Transverse colon (tissue), 4 donors: ENCODE data around the gene RPTOR. TPM values are rescaled to one million over a fixed set of nuclear protein-coding genes. Genes with fewer than 3 reads are reported as not detected.

Experiments used
- DNase-seq: peaks from one replicate; pipeline ENCODE4 v3.0.0-alpha.2; 2019
- H3K27ac ChIP-seq, 4 donors: fragments of 200-600 bp; sonication (generic); 2 replicates each; pipeline ENCODE4 v1.5.1; 2016 to 2018; ENCODE audit warnings: inconsistent platforms in 4 of 4
- H3K27me3 ChIP-seq: fragments of 200-600 bp; sonication (generic); 2 replicates; pipeline ENCODE4 v1.5.1; 2017; ENCODE audit warnings: inconsistent platforms
- H3K36me3 ChIP-seq, 4 donors: fragments of 200-600 bp; sonication (generic); 2 replicates each; pipeline ENCODE4 v1.5.1; 2017 to 2019; ENCODE audit warnings: inconsistent platforms in 4 of 4
- H3K4me1 ChIP-seq, 4 donors: fragments of 200-600 bp; sonication (generic); 2 replicates each; pipeline ENCODE4 v1.5.1; 2017 to 2020; ENCODE audit warnings: inconsistent platforms in 4 of 4
- H3K4me3 ChIP-seq, 4 donors: fragments of 200-600 bp; sonication (generic); 1 replicate in 1 of 4; 2 replicates in 3 of 4; pipeline versions ENCODE4 v1.5.1 to v1.6.1; 2017 to 2019; ENCODE audit warnings: inconsistent platforms in 4 of 4
- H3K9me3 ChIP-seq, 2 donors: fragments of 200-600 bp; sonication (generic); 2 replicates each; pipeline ENCODE4 v1.5.1; 2017 to 2019; ENCODE audit warnings: inconsistent platforms in 2 of 2
- EP300 ChIP-seq: sonication (generic); formaldehyde crosslinking; IDR thresholded peaks from one replicate; pipeline ENCODE4 v1.6.1; 2017; ENCODE audit warnings: antibody characterized with exemption, low read depth
- POLR2A ChIP-seq: fragments of 450-650 bp; IDR thresholded peaks from one replicate; pipeline ENCODE4 v1.6.1; 2016; ENCODE audit warnings: antibody characterized with exemption, mild to moderate bottlenecking, moderate library complexity
- POLR2AphosphoS5 ChIP-seq, 3 donors: sonication (generic); formaldehyde crosslinking; IDR thresholded peaks; one replicate each; pipeline ENCODE4 v1.6.1; 2016; ENCODE audit warnings: antibody characterized with exemption in 3 of 3
- WGBS, 2 donors: methylation state at CpG; one replicate each; pipeline ENCODE4 v1.1.5; 2018; ENCODE audit warnings: low coverage in 1 of 2; 5-methylcytosine and 5-hydroxymethylcytosine counted together
- in situ Hi-C, 4 donors: fragments of 200-750 bp; cut with MboI; loops; one replicate each; pipeline versions ENCODE4 v1.15.0 to v1.15.1; 2017; ENCODE audit warnings: low sequenced_read_pairs in 3 of 4, low pct_ligation_motif_present in 1 of 4, low pct_unique_long_range_greater_than_20kb in 1 of 4
- intact Hi-C: fragments of 100-400 bp; cut with DNase I; formaldehyde crosslinking; loops from one replicate; pipeline ENCODE4 v1.15.1; 2023; ENCODE audit warnings: low total_unique reads
- total RNA-seq, 4 donors: library from RNA; depleted of rRNA; stranded (reverse); fragments of >200 nt; gene quantifications; one replicate each; pipeline ENCODE4 v1.1.0, GENCODE V29; 2016
- TF ChIP-seq, protein P1 (sequence below), 5 experiments: fragments of 200-600 bp in 3 of 5; fragments of 450-650 bp in 2 of 5; sonication (generic) in 3 of 5; IDR thresholded peaks; 1 replicate in 2 of 5; 2 replicates in 3 of 5; pipeline ENCODE4 v1.5.1; 2016 to 2017; ENCODE audit warnings: antibody characterized with exemption in 5 of 5, inconsistent platforms in 3 of 5, mild to moderate bottlenecking in 2 of 5, moderate library complexity in 1 of 5

RPTOR gene
- total RNA-seq, 4 donors from 2014 or later, result 28.9 to 79.3 (median 48.0) TPM

DNA sequence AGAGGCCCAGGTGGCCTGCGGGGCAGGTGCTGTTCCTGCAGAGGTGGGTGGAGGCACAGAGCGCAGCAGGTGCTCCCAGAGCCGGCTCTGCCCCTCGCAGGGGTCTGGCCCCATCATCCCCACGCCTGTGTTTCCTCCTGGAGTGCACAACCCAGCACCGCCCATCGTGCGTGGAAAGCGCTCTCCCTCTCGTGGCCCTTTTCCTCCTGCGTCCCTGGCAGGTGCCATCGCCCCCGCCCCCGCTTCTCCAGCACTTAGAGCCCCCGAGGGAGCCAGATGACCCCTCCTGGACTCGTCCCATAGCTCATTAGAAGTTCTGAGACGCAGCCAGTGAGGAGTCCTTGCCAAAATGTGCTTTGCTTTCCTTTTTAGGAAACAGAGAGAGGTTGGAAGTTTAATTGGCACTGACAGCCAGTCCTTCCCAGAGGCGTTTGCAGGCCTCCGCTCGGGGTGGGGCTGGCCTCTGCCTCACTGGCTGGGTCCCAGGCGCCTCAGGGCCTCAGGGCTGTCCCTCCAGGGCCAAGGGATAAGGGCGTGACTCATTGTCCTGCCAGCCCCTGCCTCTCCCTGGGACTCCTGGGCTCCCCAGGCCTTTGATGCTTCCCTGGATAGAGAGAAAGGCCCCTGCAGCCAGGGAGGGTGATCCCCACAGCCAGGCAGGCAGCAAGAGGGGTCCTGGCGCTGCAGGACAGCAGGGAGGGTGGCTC lies 414.8 kb downstream of the RPTOR start:
- intact Hi-C loops, result no loop called here
- Histone ChIP-seq H3K4me1 (peaks cover 11 to 32% (median 18%) of the 10 kb centered on the region in 4 donors), H3K27me3 (no peaks in the 10 kb centered on the region), H3K27ac (peak overlapping the region; percentile 81 to 92 (median 86)), H3K4me3 (no peak overlapping the region), H3K9me3 (no peaks in the 10 kb centered on the region), H3K36me3 (no peaks in the 10 kb centered on the region)
- 62% methylated on average over 23 of the region's 23 CpGs; no CpG with 5 or more reads in 1 of the 2 donors for WGBS, 2 donors
- TF ChIP-seq EP300, result peak; percentile 30
- peak; percentile 55 to 64 (median 61) for TF ChIP-seq POLR2AphosphoS5 (IDR thresholded peaks at IDR 0.05)
- no peak for TF ChIP-seq POLR2A
- in situ Hi-C loops, result no loop called here
- DNase-seq, result peak; percentile 72

GRCh38 chr17:80960037-80960796 lies 415.6 kb downstream of the RPTOR start:
- no peaks in the 10 kb centered on the region for H3K36me3 ChIP-seq
- intact Hi-C loops, result no loop called here
- DNase-seq, result no peak
- WGBS, 2 donors, result 63% methylated on average over 21 of the region's 24 CpGs; no CpG with 5 or more reads in 1 of the 2 donors
- no peak overlapping the region for H3K4me3 ChIP-seq
- in situ Hi-C loops, result no loop called here
- peak overlapping the region; percentile 81 to 92 (median 86) for H3K27ac ChIP-seq
- peaks cover 11 to 32% (median 18%) of the 10 kb centered on the region in 4 donors for H3K4me1 ChIP-seq
- H3K9me3 ChIP-seq, result no peaks in the 10 kb centered on the region
- no peaks in the 10 kb centered on the region for H3K27me3 ChIP-seq
- no peak for TF ChIP-seq POLR2A
- TF ChIP-seq, protein P1, sequence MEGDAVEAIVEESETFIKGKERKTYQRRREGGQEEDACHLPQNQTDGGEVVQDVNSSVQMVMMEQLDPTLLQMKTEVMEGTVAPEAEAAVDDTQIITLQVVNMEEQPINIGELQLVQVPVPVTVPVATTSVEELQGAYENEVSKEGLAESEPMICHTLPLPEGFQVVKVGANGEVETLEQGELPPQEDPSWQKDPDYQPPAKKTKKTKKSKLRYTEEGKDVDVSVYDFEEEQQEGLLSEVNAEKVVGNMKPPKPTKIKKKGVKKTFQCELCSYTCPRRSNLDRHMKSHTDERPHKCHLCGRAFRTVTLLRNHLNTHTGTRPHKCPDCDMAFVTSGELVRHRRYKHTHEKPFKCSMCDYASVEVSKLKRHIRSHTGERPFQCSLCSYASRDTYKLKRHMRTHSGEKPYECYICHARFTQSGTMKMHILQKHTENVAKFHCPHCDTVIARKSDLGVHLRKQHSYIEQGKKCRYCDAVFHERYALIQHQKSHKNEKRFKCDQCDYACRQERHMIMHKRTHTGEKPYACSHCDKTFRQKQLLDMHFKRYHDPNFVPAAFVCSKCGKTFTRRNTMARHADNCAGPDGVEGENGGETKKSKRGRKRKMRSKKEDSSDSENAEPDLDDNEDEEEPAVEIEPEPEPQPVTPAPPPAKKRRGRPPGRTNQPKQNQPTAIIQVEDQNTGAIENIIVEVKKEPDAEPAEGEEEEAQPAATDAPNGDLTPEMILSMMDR (IDR thresholded peaks at IDR 0.05), result no peak
- TF ChIP-seq POLR2AphosphoS5 (IDR thresholded peaks at IDR 0.05), result no peak

GRCh38 chr17:80960797-80961452 lies 416.3 kb downstream of the RPTOR start:
- Histone ChIP-seq H3K4me1 (peaks cover 11 to 32% (median 18%) of the 10 kb centered on the region in 4 donors), H3K36me3 (no peaks in the 10 kb centered on the region), H3K4me3 (no peak overlapping the region), H3K27me3 (no peaks in the 10 kb centered on the region), H3K27ac (peak overlapping the region; percentile 81 to 92 (median 86)), H3K9me3 (no peaks in the 10 kb centered on the region)
- 92% methylated on average over 27 of the region's 31 CpGs; no CpG with 5 or more reads in 1 of the 2 donors for WGBS, 2 donors
- intact Hi-C loops (no loop called here), in situ Hi-C loops (no loop called here)
- DNase-seq, result no peak
- no peak for TF ChIP-seq POLR2A
- no peak for TF ChIP-seq EP300
- TF ChIP-seq, protein P1 (IDR thresholded peaks at IDR 0.05), result no peak
- no peak for TF ChIP-seq POLR2AphosphoS5 (IDR thresholded peaks at IDR 0.05)

DNA sequence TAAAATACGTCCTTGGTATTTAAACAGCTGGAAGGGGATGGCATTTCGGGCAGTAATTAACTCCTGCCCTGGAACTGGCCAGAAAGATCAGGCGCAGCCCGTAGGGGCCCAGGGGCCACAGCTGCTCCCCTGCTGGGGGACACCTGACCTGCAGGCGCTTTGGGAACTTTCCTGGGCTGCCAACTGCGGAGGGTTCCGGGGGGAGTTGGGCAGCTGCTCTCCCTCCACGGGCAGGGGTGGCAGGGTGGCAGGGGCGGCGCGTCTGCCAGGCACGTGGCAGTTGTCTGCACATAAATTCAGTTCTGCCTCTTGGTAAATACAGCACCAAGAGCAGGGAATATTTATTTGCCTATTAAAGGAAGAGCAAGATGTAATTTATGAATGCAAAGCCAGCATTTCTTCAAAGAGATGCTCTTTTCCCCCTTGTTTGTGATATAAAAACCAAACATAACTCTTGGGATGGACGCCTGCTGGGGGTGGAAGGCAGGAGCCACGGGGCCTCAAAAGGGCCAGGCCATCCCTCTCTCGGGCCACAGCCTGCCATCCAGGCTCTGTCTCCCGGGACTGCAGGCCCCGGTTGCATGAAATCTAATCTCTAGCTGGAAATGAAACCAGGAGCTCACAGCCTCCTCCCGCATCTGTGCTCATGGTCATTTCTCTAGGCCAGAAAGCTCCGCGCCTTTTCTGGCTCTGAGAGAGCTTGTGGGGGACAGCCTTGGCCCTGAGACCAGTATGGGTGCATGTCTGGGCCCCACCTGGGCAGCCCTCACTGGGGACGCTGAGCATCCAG lies 417.1 kb downstream of the RPTOR start:
- Histone ChIP-seq H3K4me1 (peaks cover 11 to 32% (median 18%) of the 10 kb centered on the region in 4 donors), H3K9me3 (no peaks in the 10 kb centered on the region), H3K36me3 (no peaks in the 10 kb centered on the region), H3K27ac (peak overlapping the region; percentile 81 to 92 (median 86)), H3K27me3 (no peaks in the 10 kb centered on the region), H3K4me3 (no peak overlapping the region)
- no peak for DNase-seq
- in situ Hi-C loops (no loop called here), intact Hi-C loops (no loop called here)
- TF ChIP-seq POLR2AphosphoS5 (IDR thresholded peaks at IDR 0.05), result no peak
- TF ChIP-seq, protein P1 (IDR thresholded peaks at IDR 0.05), result peak in 1 of 5 experiments; percentile 33
- WGBS, 2 donors, result 67 to 83% methylated on average over 1 to 21 of the region's 21 CpGs
